WTC11 (cell line): ENCODE measurements around the gene WDFY4.

Experiments
- CTCF ChIP-seq: fragments of 200-600 bp; IDR thresholded peaks from 2 replicates; pipeline ENCODE4 v1.8.0; 2022; ENCODE audit warnings: antibody characterized with exemption
- NFYB ChIP-seq: sonication (generic); formaldehyde crosslinking; conservative IDR thresholded peaks from 2 replicates; pipeline ENCODE4 v1.8.0; 2022; ENCODE audit warnings: low read depth, missing genetic modification reagents
- SP1 ChIP-seq: sonication (generic); formaldehyde crosslinking; conservative IDR thresholded peaks from 2 replicates; pipeline ENCODE4 v1.8.1; 2022; ENCODE audit warnings: missing genetic modification reagents

GRCh38 chr10:48880016-48880705 is 195.5 kb downstream of the WDFY4 start:
- TF ChIP-seq CTCF (no peak), NFYB (CRISPR knock-in tag) (no peak), SP1 (CRISPR knock-in tag) (no peak)
